ENCODE data around the gene MAGI1. TPM values are rescaled to one million over a fixed set of nuclear protein-coding genes. Genes with fewer than 3 reads are reported as not detected.

Gene MAGI1
- total RNA-seq, 2 experiments from 2014 or later, result 0.47 to 0.51 TPM

- Mint-ChIP-seq H3K27me3 (peaks cover 6% of the 10 kb centered on the region), H3K4me3 (no peak overlapping the region), H3K4me1 (ENCODE audit: low read depth) (no peaks in the 10 kb centered on the region), H3K36me3 (ENCODE audit: low read depth) (no peaks in the 10 kb centered on the region), H3K27ac (no peak overlapping the region), H3K9me3 (no peaks in the 10 kb centered on the region)
- intact Hi-C loops (cut with micrococcal nuclease), result loop anchor here (5.0 kb wide), 1 partner anchor 1201 kb away; no protein-coding TSS in a partner anchor
- CTCF ChIA-PET, result interaction anchor here (1.6 kb wide), 1 partner anchor 60 kb away, joined by 4 read pairs; no protein-coding TSS in a partner anchor
- DNase-seq, result no peak
- no peak for ATAC-seq
- POLR2A ChIA-PET, result no interaction called here
- TF ChIP-seq, protein P1, sequence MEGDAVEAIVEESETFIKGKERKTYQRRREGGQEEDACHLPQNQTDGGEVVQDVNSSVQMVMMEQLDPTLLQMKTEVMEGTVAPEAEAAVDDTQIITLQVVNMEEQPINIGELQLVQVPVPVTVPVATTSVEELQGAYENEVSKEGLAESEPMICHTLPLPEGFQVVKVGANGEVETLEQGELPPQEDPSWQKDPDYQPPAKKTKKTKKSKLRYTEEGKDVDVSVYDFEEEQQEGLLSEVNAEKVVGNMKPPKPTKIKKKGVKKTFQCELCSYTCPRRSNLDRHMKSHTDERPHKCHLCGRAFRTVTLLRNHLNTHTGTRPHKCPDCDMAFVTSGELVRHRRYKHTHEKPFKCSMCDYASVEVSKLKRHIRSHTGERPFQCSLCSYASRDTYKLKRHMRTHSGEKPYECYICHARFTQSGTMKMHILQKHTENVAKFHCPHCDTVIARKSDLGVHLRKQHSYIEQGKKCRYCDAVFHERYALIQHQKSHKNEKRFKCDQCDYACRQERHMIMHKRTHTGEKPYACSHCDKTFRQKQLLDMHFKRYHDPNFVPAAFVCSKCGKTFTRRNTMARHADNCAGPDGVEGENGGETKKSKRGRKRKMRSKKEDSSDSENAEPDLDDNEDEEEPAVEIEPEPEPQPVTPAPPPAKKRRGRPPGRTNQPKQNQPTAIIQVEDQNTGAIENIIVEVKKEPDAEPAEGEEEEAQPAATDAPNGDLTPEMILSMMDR (IDR thresholded peaks at IDR 0.05), result no peak
Observed at GRCh38 chr3:65733459-65733858, 305.3 kb downstream of the MAGI1 start.

DNA sequence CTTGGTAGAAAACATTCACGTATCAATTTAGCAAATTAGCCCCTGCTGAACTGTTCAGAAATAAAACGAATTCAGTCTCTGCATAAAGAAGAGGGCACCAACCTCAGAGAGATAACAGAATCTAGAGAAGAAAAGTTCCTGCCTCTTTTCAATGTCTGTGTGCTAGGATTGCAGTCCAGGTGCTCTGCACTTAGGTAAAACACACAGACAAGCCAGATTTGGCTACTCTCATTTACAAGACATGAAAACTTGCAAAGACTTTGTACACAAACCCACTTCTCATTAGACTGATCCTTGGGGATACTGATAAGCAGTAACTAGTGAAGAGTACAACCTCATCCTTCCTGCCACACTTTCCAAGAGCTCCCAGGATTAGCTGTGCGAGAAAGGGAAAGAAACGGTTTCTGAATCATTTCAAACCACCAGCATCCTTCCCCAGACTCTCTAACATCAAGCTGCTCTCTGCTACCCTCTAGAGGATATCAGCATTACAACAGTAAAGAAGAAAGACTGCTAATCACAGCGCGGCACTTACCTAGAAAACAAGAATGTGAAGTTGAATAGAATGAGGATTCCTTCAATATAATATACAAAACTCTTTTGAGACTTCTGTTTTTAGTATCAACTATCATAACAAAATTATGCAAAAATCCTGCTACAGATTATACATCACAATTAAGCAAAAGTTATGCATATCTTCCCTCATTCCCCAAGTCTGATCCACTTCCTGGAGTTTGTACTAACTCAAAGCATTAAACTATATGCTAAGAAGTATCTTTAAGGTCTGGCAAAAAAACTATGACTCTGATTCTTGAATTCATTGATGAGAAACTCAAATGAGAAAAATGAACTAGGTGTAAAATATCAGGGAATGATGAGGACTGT, 306.4 kb downstream of the MAGI1 start:
- POLR2A ChIA-PET, result no interaction called here
- DNase-seq (peak; percentile 2), ATAC-seq (peak; percentile 64)
- TF ChIP-seq, protein P1 (IDR thresholded peaks at IDR 0.05), result peak; percentile 72
- Mint-ChIP-seq H3K4me1 (ENCODE audit: low read depth) (no peaks in the 10 kb centered on the region), H3K27me3 (peaks cover 6% of the 10 kb centered on the region), H3K9me3 (no peaks in the 10 kb centered on the region), H3K4me3 (no peak overlapping the region), H3K27ac (no peak overlapping the region), H3K36me3 (ENCODE audit: low read depth) (no peaks in the 10 kb centered on the region)
- CTCF ChIA-PET, result interaction anchor here (0.7 to 1.6 kb wide), 8 partner anchors 19 to 1199 kb away, joined by 3 to 8 read pairs (median 4); no protein-coding TSS in a partner anchor
- intact Hi-C loops (cut with micrococcal nuclease), result loop anchor here (5.0 kb wide), 1 partner anchor 1200 kb away; no protein-coding TSS in a partner anchor

GRCh38 chr3:65730449-65730848, 308.3 kb downstream of the MAGI1 start:
- DNase-seq (no peak), ATAC-seq (no peak)
- Mint-ChIP-seq H3K4me3 (no peak overlapping the region), H3K9me3 (no peaks in the 10 kb centered on the region), H3K27ac (no peak overlapping the region), H3K4me1 (ENCODE audit: low read depth) (no peaks in the 10 kb centered on the region), H3K36me3 (ENCODE audit: low read depth) (no peaks in the 10 kb centered on the region), H3K27me3 (peaks cover 6% of the 10 kb centered on the region)
- POLR2A ChIA-PET, result no interaction called here
- TF ChIP-seq, protein P1 (IDR thresholded peaks at IDR 0.05), result no peak
- CTCF ChIA-PET, result no interaction called here
- intact Hi-C loops (cut with micrococcal nuclease), result loop anchor here (5.0 kb wide), 1 partner anchor 1198 kb away; no protein-coding TSS in a partner anchor

- POLR2A ChIA-PET, result no interaction called here
- DNase-seq, result no peak
- H3K27me3 Mint-ChIP-seq, result peaks cover 6% of the 10 kb centered on the region
- ATAC-seq, result no peak
- TF ChIP-seq, protein P1 (IDR thresholded peaks at IDR 0.05), result no peak
- no peak overlapping the region for H3K4me3 Mint-ChIP-seq
- H3K36me3 Mint-ChIP-seq (ENCODE audit: low read depth), result no peaks in the 10 kb centered on the region
- no peaks in the 10 kb centered on the region for H3K4me1 Mint-ChIP-seq (ENCODE audit: low read depth)
- CTCF ChIA-PET, result no interaction called here
- H3K9me3 Mint-ChIP-seq, result no peaks in the 10 kb centered on the region
- H3K27ac Mint-ChIP-seq, result no peak overlapping the region
- intact Hi-C loops (cut with micrococcal nuclease), result loop anchor here (5.0 kb wide), 1 partner anchor 1198 kb away; no protein-coding TSS in a partner anchor
Observed at GRCh38 chr3:65729973-65730372, 308.7 kb downstream of the MAGI1 start.

DNA sequence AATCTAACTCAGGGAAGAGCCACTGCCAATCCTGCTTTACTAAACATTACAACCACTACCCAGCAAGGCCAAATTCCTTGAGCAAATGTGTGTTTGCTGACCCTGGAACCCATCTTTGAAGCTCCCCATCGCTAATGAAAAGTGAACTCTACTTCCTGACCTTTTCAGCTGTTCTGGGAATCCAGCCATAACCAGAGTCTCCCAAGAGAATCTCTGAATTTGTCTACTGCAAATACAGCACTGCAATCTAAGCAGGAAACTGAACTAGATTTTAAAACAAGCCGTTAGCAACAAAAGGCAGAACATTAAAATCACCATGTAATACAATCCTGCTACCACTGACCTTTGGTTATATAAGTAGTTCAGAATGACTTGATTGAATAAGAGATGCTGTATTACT, 309.2 kb downstream of the MAGI1 start:
- TF ChIP-seq, protein P1 (IDR thresholded peaks at IDR 0.05), result no peak
- intact Hi-C loops (cut with micrococcal nuclease), result no loop called here
- Mint-ChIP-seq H3K4me3 (no peak overlapping the region), H3K27me3 (peaks cover 6% of the 10 kb centered on the region), H3K4me1 (ENCODE audit: low read depth) (no peaks in the 10 kb centered on the region), H3K27ac (no peak overlapping the region), H3K9me3 (no peaks in the 10 kb centered on the region), H3K36me3 (ENCODE audit: low read depth) (no peaks in the 10 kb centered on the region)
- ChIA-PET CTCF (no interaction called here), POLR2A (no interaction called here)
- no peak for ATAC-seq
- no peak for DNase-seq
